Islet of Langerhans (tissue), 1 donor: ENCODE data around the gene ARPC5L.

Experiments
- FAIRE-seq: peaks from one replicate; lab custom pipeline; 2011; peaks lifted over from hg19 to GRCh38; lab: Jason Lieb, UNC

The ARPC5L gene

DNA sequence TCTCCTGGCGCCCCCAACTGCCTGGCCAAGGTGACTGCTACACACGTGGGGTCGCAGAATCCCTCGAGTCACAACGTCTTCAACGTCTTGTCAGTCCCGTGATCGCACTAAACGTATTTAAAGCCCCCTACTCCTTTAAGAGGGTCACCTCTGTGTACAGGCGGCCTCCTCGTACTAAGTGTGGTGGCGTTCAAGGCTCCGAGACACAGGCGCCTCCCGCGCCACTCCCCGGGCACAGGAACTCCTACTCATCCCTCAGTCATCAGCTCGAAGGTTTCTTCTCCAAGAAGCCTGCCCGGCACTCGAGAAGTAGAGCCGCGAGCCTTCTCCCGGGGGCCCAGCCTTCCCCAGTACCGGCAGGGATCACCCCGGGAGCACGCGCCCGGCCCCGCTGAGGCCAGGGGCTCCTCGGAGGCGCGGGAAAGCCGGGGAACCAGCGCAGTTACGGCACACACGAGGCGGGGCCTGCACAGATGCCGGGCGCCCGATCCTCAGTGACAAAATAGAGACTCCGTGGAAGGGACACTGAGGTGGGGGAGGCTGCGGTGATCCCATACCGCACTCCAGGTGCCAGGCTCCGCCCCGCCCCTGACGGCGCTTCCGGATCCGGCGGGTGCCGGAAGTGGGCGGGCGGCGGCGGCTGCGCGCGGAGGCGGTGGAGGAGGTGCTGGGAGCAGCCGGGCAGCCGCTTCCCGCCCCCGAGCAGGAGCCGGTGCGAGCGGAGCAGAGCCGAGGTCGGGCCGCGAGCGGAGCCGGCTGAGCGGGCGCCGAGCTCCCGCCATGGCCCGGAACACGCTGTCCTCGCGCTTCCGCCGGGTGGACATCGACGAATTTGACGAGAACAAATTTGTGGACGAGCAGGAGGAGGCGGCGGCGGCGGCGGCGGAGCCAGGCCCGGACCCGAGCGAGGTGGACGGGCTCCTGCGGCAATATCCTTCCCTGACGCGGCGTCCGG, 6.9 kb downstream of the ARPC5L start:
- FAIRE-seq, result no peak

DNA sequence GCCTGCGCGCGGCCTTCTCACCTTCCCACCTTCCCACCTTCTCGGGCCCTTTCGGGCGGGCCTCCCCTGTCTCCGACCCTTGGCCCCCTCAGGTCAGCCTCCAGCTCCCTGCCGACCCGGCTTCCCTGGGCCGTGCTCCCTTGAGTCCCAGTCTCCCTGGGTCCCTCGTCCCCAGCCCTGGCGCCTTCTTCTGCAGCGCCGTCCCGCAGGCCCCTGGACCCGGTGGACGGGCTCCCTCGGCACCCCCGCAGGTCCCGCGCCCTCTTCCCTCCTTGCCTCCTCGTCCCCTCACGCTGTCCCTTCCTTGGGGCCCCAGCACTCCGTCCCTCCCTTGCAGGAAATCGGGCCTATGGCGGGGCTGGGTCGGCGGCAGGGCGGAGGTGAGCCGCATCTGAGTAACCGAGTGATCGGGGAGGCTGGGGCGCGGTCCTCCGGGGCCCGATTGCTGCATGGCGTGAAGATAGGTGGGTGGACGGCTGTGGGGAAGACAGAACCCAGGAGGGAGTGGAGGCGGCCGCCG, 7.6 kb downstream of the ARPC5L start:
- FAIRE-seq, result no peak

DNA sequence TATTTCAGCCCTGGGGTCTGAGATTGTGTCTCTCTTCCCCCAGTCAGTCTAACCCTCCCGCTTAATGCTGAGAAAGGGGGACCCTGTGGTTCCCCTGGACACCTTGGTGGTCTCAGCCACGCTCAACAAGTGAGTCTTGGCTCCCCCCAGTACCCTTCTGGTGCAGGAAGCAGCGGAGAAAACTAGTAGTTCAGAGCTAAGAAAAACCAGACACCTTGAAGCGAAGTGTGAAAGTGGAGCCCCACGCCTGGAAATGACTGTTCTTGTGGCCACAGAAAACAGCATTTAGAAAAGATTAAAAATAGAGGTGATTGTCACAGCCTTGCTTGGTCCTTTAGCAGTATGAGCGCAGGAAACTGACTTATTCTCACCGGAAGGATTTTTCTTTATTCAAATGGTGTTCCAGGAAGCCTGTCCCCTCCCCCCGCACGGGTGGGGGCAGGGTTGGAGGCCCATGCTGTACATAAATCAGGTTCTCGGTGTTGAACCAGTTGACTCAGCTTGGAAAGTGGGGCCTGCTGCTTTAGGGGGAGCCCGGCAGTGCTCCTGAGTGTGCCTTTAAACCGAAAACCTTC, 8.1 kb downstream of the ARPC5L start:
- no peak for FAIRE-seq

DNA sequence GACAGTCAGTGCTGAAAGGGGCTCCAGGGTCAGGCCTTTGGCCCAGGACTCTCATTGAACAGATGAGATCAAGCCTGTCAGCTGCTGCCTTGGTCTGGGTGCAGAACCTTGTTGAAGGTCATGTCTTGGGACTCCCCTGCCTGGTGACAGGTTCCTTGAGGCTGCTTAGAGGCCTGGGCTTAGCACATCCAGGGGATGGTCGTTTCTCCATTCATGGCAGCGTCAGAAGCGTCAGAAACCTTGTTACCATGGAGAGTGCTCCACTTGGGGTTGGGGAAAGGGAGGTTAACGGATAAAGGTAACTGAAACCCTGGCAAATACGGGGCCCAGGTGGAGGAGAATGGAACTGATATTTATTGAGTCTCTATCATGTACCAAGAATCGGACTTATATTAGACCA, 8.8 kb downstream of the ARPC5L start:
- no peak for FAIRE-seq

DNA sequence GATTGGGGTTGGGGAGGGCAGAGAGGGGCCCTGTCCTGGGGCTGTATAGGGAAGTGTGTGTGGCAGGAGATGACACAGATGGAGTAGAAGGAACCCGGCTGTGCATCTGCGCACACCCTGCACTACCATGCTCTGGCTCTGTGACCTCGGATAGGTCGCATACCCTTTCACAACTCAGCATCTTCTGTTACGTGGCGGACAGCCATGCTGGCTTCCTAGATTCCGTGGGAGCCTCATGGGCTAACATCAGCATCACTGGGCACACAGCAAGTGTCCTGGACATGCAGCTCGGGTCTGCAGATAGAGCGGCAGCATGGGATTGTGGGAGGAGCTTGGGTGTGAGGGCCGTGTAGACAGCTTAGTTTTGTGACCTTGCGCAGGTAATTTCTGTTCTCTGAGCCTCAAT, 9.2 kb downstream of the ARPC5L start:
- FAIRE-seq, result no peak

DNA sequence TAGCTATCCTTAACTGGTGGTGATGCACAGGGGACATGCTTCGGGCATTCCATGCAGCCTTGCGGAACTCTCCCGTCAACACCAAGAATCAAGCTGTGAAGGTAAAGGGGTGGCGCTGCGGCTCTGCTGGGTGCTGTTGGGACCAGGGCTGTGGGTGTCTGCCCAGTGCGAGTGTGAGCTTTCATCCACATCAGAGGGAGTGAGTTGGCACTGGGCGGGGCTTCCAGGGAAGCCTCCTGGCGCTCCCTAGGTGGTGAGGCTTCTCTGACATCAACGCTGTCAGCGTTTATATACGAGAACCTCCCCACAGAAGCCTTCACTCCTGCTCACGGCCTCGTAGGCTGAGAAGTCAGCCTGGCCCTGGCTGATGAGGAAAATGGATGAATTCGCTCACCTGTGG, 11.7 kb downstream of the ARPC5L start:
- FAIRE-seq, result no peak

DNA sequence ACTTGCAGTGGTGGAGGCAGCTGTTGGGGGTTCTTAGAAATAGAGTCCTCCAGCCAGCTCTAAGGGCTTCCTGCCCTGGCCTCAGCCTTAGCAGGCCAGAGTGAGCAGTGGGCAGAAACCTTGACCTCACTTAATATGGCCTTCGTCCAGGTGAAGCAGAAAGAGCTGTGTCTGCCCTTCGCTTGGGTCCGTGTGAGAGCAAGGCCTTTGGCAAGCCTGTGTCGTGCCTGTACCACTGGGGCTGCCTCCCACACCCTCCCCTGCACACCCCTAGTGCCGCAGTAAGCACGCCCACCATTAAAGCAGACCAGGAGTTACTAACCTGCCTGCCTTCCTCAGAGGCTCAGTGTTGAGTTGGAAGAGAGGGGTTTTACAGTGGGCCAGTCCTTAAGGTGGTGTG, 13.6 kb downstream of the ARPC5L start:
- no peak for FAIRE-seq

DNA sequence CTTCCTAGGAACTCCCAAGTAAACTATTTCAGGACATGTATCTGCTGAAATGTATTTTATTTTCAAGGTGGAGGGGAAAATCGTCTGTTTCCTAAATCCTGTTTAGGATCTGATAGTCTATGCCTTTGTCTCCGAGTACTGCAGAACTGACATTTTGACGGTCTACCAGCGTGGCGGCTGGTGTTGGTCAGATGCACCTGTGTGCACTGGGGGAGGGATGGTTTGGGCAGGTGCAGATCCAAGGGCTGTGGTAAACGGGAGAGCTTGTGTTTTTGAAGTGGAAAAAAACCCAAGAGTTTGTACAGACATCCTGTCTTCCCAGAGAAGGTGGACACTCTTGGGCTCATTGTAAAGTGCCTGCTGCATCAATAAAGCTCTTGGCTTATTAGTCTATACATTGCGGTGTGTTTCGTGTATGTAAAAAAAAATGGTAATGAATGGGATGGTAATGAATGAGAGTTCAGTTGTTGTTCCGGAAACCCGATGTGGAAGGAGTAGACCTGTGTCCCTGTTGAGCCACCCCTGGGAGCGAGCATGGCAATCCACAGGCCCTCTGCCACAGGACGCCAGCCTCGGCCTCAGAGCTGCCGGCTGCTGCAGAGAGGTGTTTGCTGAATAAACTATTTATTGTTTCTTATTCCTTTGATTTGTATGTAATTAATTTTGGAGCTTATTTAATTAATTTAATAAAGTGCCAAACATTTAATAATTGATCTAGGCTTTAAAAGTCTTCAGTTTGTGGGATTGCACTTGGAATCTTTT, 15.3 kb downstream of the ARPC5L start:
- FAIRE-seq, result no peak

DNA sequence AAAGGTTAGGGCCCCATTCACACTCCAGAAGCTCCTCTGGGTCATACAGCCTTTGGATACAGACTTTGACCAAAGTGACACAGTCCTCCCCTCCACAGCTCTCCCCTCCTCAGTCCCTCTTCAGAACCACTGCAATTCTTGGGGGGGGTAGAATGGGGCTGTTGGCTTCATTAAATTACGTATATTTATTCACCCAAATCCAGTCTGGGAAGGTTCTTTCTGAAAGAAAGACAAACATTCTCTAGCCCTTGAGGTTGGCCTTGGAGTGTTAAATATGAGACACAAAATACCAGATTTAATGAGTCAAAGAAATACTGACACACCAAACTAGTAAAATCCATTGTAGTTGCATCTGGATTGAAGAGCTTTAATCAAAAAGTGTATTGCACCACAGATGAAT, 16.1 kb downstream of the ARPC5L start:
- FAIRE-seq, result no peak

DNA sequence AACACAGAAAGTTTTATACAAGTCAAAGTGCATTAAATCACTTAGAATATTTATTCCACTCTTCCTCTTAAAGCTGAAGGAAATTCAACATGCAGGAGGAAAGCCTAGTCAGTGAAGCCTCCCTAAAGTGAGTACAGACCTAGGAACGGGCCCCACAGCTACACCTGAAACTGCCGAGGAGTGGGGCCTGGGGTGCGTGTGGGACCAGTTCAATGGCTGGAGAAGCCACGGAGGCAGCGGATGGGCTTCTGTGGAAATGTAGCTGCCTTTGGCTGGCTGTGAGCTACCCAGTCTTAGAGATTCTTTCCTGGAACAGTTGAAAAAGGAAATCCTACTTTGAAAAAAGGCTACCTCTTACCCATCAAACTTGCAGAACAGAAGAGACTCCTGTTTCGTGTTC, 16.6 kb downstream of the ARPC5L start:
- no peak for FAIRE-seq

DNA sequence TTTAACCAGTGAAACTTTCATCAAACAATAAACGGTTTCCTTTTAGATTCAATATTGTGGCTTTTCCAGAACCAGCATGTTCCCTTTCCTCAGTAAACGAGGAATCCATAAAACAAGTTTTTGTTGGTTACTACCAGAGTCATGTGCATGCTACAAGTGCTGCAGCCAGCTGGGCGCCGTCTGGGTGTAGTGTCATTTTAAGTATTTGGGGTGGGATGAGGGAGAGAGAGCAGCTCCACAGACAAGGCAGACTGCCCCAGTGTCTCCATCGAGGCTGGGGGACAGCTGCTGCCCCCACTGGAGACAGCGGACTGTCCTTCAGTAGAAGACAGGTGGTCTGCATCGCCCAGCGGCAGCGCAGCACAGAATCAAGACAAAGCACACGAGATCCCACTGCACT, 17.3 kb downstream of the ARPC5L start:
- FAIRE-seq, result no peak

DNA sequence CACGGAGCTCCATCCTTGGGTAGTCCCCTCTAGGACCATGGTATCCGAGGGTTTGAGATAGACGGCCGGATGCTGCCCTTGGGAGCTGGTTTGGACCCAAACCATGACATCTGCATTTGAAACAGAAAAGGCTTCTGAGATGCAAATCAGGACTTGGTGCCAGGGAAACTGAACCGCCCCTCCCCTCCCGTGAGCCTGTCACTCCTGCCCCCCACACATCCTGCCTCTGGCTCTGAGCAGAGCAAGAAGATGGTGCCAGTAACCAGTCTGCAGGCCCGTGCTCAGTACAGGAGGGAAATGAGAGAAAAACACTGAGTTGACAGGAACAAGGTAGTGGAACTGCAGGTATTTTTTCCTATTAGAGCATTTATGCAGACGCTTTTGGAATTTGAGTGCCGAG, 18.6 kb downstream of the ARPC5L start:
- FAIRE-seq, result no peak

DNA sequence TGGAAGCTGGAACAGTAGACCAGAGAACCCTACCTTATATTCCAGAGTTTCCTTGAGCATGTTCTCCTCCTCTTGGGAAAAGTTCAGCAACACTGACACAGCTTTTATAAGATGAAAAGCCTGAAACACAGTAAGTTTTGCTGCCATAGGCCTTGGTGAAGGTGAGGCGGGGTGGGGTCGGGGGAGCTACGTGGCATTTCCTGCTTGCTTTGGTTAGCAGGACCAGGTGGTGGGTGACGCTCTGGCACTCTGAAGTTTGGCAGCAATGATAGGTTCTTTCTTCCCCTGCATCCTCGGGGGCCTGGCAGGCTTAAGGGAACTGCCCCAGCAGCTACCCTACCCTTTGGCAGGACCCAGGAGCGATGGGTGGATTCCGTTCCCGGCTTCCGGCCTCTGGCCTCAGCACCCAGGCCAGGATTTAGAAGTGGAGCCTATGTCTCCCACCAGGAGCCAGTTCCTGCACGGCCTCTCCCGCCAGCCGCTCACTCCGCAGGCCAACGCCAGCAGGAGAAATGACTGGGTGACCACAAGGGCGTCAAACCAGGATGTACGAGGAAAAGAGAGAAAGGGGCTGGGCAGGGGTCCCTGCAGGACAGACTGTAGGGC, 19.3 kb downstream of the ARPC5L start:
- no peak for FAIRE-seq

DNA sequence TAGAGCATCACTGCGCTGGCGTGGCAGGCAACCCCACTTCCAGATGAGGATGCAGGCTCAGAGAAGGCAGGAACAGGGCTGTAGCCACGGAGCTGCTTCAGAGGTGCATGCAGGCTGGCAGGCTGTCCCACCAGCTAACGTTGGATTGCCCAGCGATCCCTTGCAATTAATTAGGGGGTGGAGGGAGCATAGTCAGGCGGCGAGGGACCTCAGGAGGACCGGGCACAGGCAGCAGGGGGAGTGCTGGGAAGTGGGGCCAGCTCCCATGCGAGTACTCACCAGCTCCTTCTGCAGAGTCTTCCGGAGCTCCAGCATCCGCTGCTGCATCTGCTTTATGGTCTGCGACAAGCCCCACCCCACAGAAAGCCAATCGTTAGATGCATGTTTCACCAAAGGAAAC, 20.3 kb downstream of the ARPC5L start:
- FAIRE-seq, result no peak

DNA sequence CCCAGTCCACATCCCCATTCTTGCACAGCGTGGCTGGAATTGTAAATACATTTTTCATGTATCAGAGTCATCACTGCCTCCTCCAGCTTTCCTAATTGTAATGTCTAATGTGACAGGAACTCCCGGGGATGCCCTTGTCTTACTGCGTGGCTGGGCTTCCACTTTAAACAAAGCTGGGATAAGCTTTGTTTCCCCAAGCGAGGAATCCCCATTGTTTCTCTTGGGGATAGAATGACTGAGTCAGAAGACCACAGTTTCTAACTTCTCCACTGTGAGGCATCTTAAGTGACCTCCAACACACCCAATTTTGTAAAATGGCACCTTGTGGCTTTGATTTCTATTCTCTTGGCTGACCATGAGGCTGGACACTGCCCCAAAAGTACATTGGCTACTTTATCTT, 22.4 kb downstream of the ARPC5L start:
- no peak for FAIRE-seq

DNA sequence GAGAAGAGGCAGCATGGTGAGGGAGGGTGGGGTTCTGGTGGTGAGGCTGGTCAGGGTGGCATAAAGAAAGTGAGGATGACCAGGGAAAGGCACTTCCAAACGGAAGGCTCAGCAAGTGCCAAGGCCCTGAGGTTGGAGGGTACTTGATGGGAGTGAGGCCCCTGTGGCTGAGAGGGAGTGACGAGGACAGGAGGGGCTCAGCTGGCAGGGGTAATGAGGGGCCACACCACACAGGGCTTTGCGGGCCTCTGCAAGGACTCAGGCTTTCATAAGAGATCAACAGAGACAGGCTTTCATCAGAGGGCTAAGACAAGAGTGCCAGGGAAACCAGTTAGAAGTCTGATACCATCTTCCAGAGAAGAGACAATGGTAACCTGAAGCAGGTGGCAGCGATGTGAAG, 23.6 kb downstream of the ARPC5L start:
- no peak for FAIRE-seq

DNA sequence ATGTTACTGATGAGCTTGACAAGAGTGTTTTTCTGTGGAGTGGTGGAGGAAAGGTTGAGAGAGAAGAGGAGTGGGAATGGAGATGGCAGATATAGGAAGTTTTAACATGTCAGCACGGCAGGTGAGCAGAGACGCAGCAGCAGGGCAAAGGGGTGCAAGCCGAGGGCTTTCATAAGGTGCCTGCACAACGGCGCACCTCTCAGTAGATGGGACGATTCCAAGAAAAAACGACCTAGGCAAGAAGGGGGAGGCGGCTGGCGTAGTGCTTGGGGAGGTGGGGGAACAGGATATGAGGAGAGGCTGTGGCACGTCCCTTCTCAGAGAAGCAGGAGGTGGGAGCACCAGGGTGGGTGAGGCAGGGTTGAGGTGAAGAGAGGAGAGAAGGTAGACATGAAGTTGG, 24.5 kb downstream of the ARPC5L start:
- no peak for FAIRE-seq

DNA sequence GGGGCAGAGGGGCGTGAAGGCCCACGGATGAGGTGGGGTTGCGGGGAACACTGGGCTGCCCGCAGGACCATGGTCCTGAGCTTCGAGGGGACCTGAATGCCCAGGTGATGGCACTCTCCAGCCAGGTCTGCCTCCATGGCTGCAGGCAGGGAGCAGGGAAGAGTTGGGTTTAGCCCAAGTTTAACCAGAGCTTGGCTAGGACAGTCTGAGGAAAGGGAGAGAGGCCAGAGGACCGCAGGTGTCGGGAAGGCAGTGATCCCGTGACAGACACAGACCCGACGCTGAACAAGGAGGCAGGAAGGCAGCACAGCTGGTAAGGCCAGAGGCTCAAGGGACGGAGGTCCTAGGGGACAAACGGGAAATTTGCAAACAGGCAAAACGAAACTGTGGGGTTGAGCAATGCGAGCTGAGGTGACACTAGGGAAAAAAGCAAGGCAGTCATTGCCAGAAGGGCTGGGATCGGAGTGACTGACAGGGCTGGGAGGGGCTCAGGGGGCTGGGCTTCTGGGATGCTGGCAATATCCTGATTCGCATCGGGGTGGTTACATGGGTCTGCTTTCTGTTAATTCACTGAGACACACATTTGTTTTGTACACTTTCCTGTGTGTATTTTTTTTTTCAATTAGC, 25.0 kb downstream of the ARPC5L start:
- no peak for FAIRE-seq

DNA sequence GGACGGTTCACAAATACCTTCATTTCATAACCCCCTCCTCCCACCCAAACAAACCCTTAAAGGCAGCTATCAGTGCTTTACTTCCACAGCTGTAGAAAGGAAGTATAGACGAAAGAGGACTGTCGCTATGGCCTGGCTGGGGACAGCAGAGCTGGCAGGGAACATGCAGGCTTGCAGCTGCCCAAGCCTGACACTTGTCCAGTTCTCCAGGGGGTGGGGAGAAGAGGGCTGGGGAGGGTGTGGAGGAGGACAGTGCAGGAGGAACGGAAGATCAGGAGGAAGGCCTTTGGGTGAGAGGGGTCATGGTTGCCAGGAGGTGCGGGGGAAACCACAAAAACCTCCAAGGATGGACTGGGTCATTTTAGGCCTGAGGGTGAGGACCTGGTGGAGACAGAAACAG, 25.9 kb downstream of the ARPC5L start:
- no peak for FAIRE-seq

DNA sequence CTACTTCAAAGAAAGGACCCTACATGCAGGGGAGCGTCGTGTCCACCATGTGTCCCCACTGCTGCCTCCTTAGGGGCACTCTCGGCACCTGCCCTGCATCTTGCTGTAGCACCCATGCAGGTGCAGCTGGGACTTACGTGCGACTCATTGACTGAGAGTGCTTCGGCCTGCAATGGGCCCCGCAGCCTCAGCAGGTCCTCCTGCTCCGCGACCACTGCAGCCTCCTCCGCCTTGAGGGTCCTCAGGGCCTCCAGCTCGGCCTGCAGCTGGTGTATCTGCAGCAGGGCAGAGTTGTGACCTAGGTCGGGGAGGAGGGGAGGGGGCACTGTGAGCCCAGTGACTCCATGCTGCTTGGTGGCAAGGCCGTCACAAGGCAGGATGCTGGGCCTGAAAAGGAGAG, 27.1 kb downstream of the ARPC5L start:
- no peak for FAIRE-seq

DNA sequence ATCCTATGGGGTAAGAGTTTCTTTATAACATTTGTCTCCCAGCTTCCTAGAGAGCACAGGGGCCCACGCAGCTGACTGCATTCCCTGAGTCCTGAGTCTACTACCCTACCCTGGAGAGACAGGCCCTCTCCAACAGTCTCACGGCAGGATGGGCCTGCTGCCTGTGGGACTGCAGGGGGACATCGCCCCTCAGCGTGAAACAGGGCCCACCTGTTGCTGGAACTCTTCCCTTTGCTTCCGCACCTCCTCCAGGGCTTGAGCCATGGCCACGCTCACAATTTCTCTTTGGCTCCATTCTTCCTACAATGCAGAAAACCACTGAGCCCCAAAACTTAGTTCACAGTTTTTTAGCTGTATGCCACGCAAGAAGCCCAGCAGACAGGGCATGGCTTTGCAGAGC, 28.2 kb downstream of the ARPC5L start:
- FAIRE-seq, result no peak
